Esophagus squamous epithelium (tissue), 4 donors: Measurements from ENCODE around the gene TSPAN9.

Experiments
- POLR2A ChIP-seq, 4 donors: fragments of 450-650 bp; IDR thresholded peaks; one replicate each; pipeline ENCODE4 v1.6.1; 2017; ENCODE audit warnings: antibody characterized with exemption in 4 of 4, mild to moderate bottlenecking in 4 of 4, moderate library complexity in 3 of 4
- TF ChIP-seq, protein P1 (sequence below), 6 experiments: fragments of 450-650 bp in 4 of 6; fragments of 200-600 bp in 2 of 6; sonication (generic) in 2 of 6; IDR thresholded peaks; one replicate each; pipeline ENCODE4 v1.5.1; 2016 to 2019; ENCODE audit warnings: antibody characterized with exemption in 6 of 6, mild to moderate bottlenecking in 4 of 6, moderate library complexity in 4 of 6

DNA sequence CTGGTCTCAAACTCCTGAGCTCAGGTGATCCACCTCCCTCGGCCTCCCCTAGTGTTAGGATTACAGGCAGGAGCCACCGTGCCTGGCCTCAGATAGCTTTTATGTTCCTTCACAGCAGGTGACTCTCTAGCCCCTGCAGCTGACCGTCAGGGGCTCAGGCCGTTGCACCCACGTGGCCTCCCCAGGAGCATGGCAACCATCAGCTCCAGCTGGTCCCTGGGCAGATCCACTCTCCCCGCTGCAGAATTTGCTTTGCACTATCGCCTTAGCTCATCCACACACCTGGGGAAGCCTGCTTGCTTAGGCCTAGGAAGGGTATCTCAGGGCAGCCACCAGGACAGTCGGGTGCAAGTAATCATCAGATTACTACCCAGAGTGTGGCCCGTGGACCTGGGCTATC, 62.6 kb downstream of the TSPAN9 start:
- TF ChIP-seq POLR2A (IDR thresholded peaks at IDR 0.05) = no peak
- TF ChIP-seq, protein P1, sequence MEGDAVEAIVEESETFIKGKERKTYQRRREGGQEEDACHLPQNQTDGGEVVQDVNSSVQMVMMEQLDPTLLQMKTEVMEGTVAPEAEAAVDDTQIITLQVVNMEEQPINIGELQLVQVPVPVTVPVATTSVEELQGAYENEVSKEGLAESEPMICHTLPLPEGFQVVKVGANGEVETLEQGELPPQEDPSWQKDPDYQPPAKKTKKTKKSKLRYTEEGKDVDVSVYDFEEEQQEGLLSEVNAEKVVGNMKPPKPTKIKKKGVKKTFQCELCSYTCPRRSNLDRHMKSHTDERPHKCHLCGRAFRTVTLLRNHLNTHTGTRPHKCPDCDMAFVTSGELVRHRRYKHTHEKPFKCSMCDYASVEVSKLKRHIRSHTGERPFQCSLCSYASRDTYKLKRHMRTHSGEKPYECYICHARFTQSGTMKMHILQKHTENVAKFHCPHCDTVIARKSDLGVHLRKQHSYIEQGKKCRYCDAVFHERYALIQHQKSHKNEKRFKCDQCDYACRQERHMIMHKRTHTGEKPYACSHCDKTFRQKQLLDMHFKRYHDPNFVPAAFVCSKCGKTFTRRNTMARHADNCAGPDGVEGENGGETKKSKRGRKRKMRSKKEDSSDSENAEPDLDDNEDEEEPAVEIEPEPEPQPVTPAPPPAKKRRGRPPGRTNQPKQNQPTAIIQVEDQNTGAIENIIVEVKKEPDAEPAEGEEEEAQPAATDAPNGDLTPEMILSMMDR (IDR thresholded peaks at IDR 0.05) = no peak
